Measurements from ENCODE around the gene GIPR. TPM values are rescaled to one million over a fixed set of nuclear protein-coding genes. Genes with fewer than 3 reads are reported as not detected.
A peak's percentile ranks its signal among the peaks of the same experiment; 100 is the strongest.

Gene GIPR
- total and polyA plus RNA-seq, 2 of the 13 experiments (the other 11 are each of a cell fraction or from before 2014, with no cell fraction given): 0.15 to 1.2 TPM

- TF ChIP-seq ZNF543 (CRISPR knock-in tag; IDR thresholded peaks at IDR 0.05) (no peak), ZHX2 (IDR thresholded peaks at IDR 0.05; ENCODE audit: low read depth) (no peak), ZHX2 (CRISPR knock-in tag; IDR thresholded peaks at IDR 0.05; ENCODE audit: borderline replicate concordance) (no peak), ZNF567 (CRISPR knock-in tag; IDR thresholded peaks at IDR 0.05; ENCODE audit: borderline replicate concordance) (no peak), SRSF9 (IDR thresholded peaks at IDR 0.05; ENCODE audit: borderline replicate concordance, insufficient read depth, low read depth, low read length, poor library complexity, severe bottlenecking) (no peak), BCL6 (CRISPR knock-in tag; IDR thresholded peaks at IDR 0.05) (0 out of 2 replicates have a peak, but pooled peaks have one; percentile 46), ATF7-NPFF (CRISPR knock-in tag; IDR thresholded peaks at IDR 0.05; ENCODE audit: low read depth) (peak; percentile 78), KLF12 (CRISPR knock-in tag; IDR thresholded peaks at IDR 0.05; ENCODE audit: borderline replicate concordance) (no peak), CENPT (CRISPR knock-in tag; IDR thresholded peaks at IDR 0.05; ENCODE audit: low read depth) (no peak), RELA (CRISPR knock-in tag; IDR thresholded peaks at IDR 0.05) (no peak), ZFY (CRISPR knock-in tag; IDR thresholded peaks at IDR 0.05) (peak; percentile 55; the same call in 1 of the 2 replicates), DRAP1 (CRISPR knock-in tag; IDR thresholded peaks at IDR 0.05) (peak; percentile 42; the same call in 1 of the 2 replicates), ZNF678 (CRISPR knock-in tag; IDR thresholded peaks at IDR 0.05) (no peak), ZMYM2 (CRISPR knock-in tag; IDR thresholded peaks at IDR 0.05) (no peak), ZFP36L1 (CRISPR knock-in tag; IDR thresholded peaks at IDR 0.05) (no peak), ZC3H13 (CRISPR knock-in tag; IDR thresholded peaks at IDR 0.05) (peak; percentile 78), MLXIP (CRISPR knock-in tag; IDR thresholded peaks at IDR 0.05; ENCODE audit: borderline replicate concordance) (no peak), AGO2 (optimal IDR thresholded peaks at IDR 0.05; ENCODE audit: low read depth, low read length) (no peak), HNRNPH1 (optimal IDR thresholded peaks at IDR 0.05; ENCODE audit: low read depth, low read length) (no peak)
These were observed 13.5 kb downstream of the GIPR start (continued) for GRCh38 chr19:45681391-45682015.
